Measurements from ENCODE around the gene CHRNA4. TPM values are rescaled to one million over a fixed set of nuclear protein-coding genes. Genes with fewer than 3 reads are reported as not detected.

The CHRNA4 gene
- total RNA-seq, 1 donor from 2014 or later: 165 TPM

GRCh38 chr20:63305393-63305792, 55.8 kb downstream of the CHRNA4 start:
- TF ChIP-seq, protein P1, sequence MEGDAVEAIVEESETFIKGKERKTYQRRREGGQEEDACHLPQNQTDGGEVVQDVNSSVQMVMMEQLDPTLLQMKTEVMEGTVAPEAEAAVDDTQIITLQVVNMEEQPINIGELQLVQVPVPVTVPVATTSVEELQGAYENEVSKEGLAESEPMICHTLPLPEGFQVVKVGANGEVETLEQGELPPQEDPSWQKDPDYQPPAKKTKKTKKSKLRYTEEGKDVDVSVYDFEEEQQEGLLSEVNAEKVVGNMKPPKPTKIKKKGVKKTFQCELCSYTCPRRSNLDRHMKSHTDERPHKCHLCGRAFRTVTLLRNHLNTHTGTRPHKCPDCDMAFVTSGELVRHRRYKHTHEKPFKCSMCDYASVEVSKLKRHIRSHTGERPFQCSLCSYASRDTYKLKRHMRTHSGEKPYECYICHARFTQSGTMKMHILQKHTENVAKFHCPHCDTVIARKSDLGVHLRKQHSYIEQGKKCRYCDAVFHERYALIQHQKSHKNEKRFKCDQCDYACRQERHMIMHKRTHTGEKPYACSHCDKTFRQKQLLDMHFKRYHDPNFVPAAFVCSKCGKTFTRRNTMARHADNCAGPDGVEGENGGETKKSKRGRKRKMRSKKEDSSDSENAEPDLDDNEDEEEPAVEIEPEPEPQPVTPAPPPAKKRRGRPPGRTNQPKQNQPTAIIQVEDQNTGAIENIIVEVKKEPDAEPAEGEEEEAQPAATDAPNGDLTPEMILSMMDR (IDR thresholded peaks at IDR 0.05; ENCODE audit: partially characterized antibody, unreplicated experiment): no peak
- Mint-ChIP-seq H3K4me3 (ENCODE audit: unreplicated experiment) (no peak overlapping the region), H3K27me3 (ENCODE audit: unreplicated experiment) (peaks cover 9% of the 10 kb centered on the region), H3K36me3 (ENCODE audit: unreplicated experiment) (no peaks in the 10 kb centered on the region), H3K4me1 (ENCODE audit: low read depth, unreplicated experiment) (peaks cover 7% of the 10 kb centered on the region), H3K9me3 (ENCODE audit: unreplicated experiment) (peaks cover 3% of the 10 kb centered on the region), H3K27ac (ENCODE audit: unreplicated experiment) (peak overlapping the region; percentile 5)
- DNase-seq: no peak

DNA sequence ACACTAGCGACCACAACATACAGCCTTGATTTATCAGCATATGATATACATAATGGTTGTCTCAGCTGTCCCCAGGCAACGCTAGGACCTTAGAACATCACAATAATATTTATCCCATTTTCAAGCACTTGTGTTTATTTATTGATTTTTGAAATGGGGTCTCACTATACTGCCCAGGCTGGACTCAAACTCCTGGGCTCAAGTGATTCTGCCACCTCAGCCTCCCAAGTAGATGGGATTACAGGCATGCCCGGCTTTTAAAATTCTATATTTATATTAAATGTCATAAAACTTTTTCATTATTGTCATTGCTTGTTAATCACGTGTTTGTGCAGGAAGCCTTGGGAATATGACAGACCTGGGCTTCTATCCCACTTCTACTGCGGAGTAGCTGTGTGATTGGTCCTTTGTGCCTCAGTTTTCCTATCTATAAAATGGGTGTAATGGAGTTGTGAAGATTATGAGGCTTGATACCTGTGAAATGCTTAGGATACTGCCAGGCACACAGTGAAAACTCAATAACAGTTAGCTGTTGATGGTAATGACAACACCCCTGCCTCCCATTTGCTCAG, 58.0 kb downstream of the CHRNA4 start:
- Mint-ChIP-seq H3K36me3 (ENCODE audit: unreplicated experiment) (peaks cover 4% of the 10 kb centered on the region), H3K4me3 (ENCODE audit: unreplicated experiment) (no peak overlapping the region), H3K27ac (ENCODE audit: unreplicated experiment) (no peak overlapping the region), H3K9me3 (ENCODE audit: unreplicated experiment) (peaks cover 6% of the 10 kb centered on the region), H3K4me1 (ENCODE audit: low read depth, unreplicated experiment) (peaks cover 4% of the 10 kb centered on the region), H3K27me3 (ENCODE audit: unreplicated experiment) (peaks cover 15% of the 10 kb centered on the region)
- DNase-seq: no peak
- TF ChIP-seq, protein P1 (IDR thresholded peaks at IDR 0.05; ENCODE audit: partially characterized antibody, unreplicated experiment): no peak

- H3K4me1 Mint-ChIP-seq (ENCODE audit: low read depth, unreplicated experiment): peaks cover 4% of the 10 kb centered on the region
- H3K9me3 Mint-ChIP-seq (ENCODE audit: unreplicated experiment): peaks cover 6% of the 10 kb centered on the region
- H3K27me3 Mint-ChIP-seq (ENCODE audit: unreplicated experiment): peaks cover 15% of the 10 kb centered on the region
- DNase-seq: no peak
- TF ChIP-seq, protein P1 (IDR thresholded peaks at IDR 0.05; ENCODE audit: partially characterized antibody, unreplicated experiment): no peak
- H3K36me3 Mint-ChIP-seq (ENCODE audit: unreplicated experiment): peaks cover 4% of the 10 kb centered on the region
- no peak overlapping the region for H3K4me3 Mint-ChIP-seq (ENCODE audit: unreplicated experiment)
- no peak overlapping the region for H3K27ac Mint-ChIP-seq (ENCODE audit: unreplicated experiment)
Measured at GRCh38 chr20:63301671-63302070, 59.5 kb downstream of the CHRNA4 start.

DNA sequence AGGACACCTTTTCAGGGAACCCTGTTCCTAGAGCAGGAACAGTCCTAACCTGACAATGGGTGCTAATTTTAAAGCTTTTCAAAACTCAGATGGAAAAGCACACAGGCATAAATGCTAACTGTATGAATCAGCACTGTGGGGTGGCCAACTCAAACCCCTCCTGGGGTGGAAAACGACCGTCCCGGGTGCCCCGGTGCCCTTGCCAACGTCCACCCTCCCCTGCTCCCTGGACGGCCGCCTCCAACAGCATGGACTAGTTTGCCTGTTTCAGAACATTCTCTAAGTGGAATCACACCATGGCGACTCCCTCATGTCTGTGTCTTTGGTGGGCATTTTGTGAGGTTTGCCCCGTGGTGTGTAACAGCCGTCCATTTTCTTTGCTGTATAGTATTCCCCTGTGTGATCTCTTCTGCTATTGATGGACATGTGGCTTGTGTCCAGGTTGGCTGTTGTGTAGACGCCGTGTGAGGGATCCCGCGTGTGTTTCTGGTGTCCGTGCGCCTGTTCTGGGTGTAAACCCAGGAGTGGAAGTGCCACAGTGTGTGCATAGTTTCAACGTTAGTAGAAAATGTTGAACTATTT, 62.3 kb downstream of the CHRNA4 start:
- TF ChIP-seq, protein P1 (IDR thresholded peaks at IDR 0.05; ENCODE audit: partially characterized antibody, unreplicated experiment): no peak
- no peak for DNase-seq
- Mint-ChIP-seq H3K27me3 (ENCODE audit: unreplicated experiment) (peaks cover 9% of the 10 kb centered on the region), H3K36me3 (ENCODE audit: unreplicated experiment) (peaks cover 4% of the 10 kb centered on the region), H3K4me1 (ENCODE audit: low read depth, unreplicated experiment) (no peaks in the 10 kb centered on the region), H3K4me3 (ENCODE audit: unreplicated experiment) (peak overlapping the region; percentile 52), H3K9me3 (ENCODE audit: unreplicated experiment) (peaks cover 6% of the 10 kb centered on the region), H3K27ac (ENCODE audit: unreplicated experiment) (no peak overlapping the region)

DNA sequence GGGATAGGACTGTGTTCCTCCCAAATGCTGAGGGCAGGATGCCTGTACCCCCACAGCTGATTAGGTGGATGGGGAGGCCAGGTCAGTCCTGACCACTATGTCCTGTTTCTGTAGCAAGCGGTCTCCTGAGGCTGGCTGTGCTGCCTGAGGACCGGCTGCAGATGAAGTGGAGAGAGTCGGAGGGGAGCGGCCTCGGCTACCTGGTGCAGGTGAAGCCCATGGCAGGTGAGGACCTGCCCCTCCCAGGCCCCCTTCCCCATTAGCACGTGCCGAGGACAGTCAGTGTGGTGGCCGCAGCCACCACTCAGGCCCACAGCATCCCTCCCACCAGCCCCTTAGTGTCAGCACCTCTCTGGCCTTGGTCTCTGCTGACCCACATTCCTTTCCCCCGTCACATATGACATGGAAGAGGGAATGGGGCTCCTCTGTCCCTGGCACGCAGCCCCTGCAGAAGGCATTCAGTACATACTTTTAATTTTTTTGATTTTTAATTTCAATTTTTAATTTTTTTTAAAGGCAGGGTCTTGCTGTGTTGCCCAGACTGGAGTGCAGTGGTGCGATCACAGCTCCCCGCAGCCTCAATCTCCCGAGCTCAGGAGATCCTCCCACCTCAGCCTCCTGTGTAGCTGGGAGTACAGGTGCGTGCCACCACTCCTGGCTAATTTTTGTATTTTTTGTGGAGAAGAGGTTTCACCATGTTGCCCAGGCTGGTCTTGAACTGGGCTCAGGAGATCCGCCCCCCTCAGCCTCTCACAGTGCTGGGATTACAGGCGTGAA, 63.2 kb downstream of the CHRNA4 start:
- DNase-seq: no peak
- no peak overlapping the region for H3K4me3 Mint-ChIP-seq (ENCODE audit: unreplicated experiment)
- TF ChIP-seq, protein P1 (IDR thresholded peaks at IDR 0.05; ENCODE audit: partially characterized antibody, unreplicated experiment): no peak
- no peaks in the 10 kb centered on the region for H3K4me1 Mint-ChIP-seq (ENCODE audit: low read depth, unreplicated experiment)
- peaks cover 6% of the 10 kb centered on the region for H3K9me3 Mint-ChIP-seq (ENCODE audit: unreplicated experiment)
- peaks cover 4% of the 10 kb centered on the region for H3K36me3 Mint-ChIP-seq (ENCODE audit: unreplicated experiment)
- H3K27ac Mint-ChIP-seq (ENCODE audit: unreplicated experiment): no peak overlapping the region
- peaks cover 9% of the 10 kb centered on the region for H3K27me3 Mint-ChIP-seq (ENCODE audit: unreplicated experiment)

All from glutamatergic neuron (in vitro differentiated cells).